Umbilical cord (tissue), 2 donors: ENCODE results near the gene SPRING1. TPM values are rescaled to one million over a fixed set of nuclear protein-coding genes. Genes with fewer than 3 reads are reported as not detected.

ENCODE experiments used
- DNase-seq: peaks from one replicate; pipeline ENCODE4 v3.0.0-alpha.2; 2015; ENCODE audit warnings: low spot score
- total RNA-seq: library from RNA; depleted of rRNA; stranded (reverse); fragments of >200 nt; gene quantifications from one replicate; pipeline ENCODE4 v1.2.3, GENCODE V29; 2014; ENCODE audit warnings: low replicate concordance; ENCODE audit not compliant: insufficient read depth

Gene SPRING1
- total RNA-seq, 1 donor from 2014 or later, result 10.6 TPM

GRCh38 chr12:116709768-116710167 is 28.1 kb downstream of the SPRING1 start:
- no peak for DNase-seq

GRCh38 chr12:116708826-116709756 is 28.8 kb downstream of the SPRING1 start:
- peak; percentile 75 for DNase-seq

- DNase-seq, result no peak
Measured at GRCh38 chr12:116707751-116708150, 30.1 kb downstream of the SPRING1 start.

GRCh38 chr12:116703214-116703795 is 34.6 kb downstream of the SPRING1 start:
- peak; percentile 68 for DNase-seq

- no peak for DNase-seq
Measured at GRCh38 chr12:116701432-116701831, 36.4 kb downstream of the SPRING1 start.

- no peak for DNase-seq
Measured at GRCh38 chr12:116700066-116700465, 37.8 kb downstream of the SPRING1 start.

GRCh38 chr12:116698554-116699075 is 39.3 kb downstream of the SPRING1 start:
- peak; percentile 53 for DNase-seq

- DNase-seq, result no peak
Measured at GRCh38 chr12:116698116-116698515, 39.8 kb downstream of the SPRING1 start.

- DNase-seq, result peak; percentile 34
Measured at GRCh38 chr12:116697716-116698115, 40.2 kb downstream of the SPRING1 start.

- DNase-seq, result no peak
Measured at GRCh38 chr12:116697305-116697704, 40.6 kb downstream of the SPRING1 start.

- no peak for DNase-seq
Measured at GRCh38 chr12:116695464-116695725, 42.5 kb downstream of the SPRING1 start.

- no peak for DNase-seq
Measured at GRCh38 chr12:116694653-116695463, 43.0 kb downstream of the SPRING1 start.

- no peak for DNase-seq
Measured at GRCh38 chr12:116693286-116694227, 44.3 kb downstream of the SPRING1 start.

- DNase-seq, result no peak
Measured at GRCh38 chr12:116692605-116693004, 45.3 kb downstream of the SPRING1 start.

GRCh38 chr12:116691636-116692035 is 46.2 kb downstream of the SPRING1 start:
- no peak for DNase-seq

GRCh38 chr12:116691205-116691604 is 46.7 kb downstream of the SPRING1 start:
- no peak for DNase-seq

- no peak for DNase-seq
Measured at GRCh38 chr12:116689979-116690744, 47.7 kb downstream of the SPRING1 start.

- DNase-seq, result no peak
Measured at GRCh38 chr12:116689521-116689920, 48.3 kb downstream of the SPRING1 start.
